NK-92 (cell line): ENCODE results near the gene ZDHHC9.

Source experiments
- DNase-seq: peaks from one replicate; lab custom pipeline; 2025; ENCODE audit not compliant: unreplicated experiment; lab: John Stamatoyannopoulos, UW

The ZDHHC9 gene

DNA sequence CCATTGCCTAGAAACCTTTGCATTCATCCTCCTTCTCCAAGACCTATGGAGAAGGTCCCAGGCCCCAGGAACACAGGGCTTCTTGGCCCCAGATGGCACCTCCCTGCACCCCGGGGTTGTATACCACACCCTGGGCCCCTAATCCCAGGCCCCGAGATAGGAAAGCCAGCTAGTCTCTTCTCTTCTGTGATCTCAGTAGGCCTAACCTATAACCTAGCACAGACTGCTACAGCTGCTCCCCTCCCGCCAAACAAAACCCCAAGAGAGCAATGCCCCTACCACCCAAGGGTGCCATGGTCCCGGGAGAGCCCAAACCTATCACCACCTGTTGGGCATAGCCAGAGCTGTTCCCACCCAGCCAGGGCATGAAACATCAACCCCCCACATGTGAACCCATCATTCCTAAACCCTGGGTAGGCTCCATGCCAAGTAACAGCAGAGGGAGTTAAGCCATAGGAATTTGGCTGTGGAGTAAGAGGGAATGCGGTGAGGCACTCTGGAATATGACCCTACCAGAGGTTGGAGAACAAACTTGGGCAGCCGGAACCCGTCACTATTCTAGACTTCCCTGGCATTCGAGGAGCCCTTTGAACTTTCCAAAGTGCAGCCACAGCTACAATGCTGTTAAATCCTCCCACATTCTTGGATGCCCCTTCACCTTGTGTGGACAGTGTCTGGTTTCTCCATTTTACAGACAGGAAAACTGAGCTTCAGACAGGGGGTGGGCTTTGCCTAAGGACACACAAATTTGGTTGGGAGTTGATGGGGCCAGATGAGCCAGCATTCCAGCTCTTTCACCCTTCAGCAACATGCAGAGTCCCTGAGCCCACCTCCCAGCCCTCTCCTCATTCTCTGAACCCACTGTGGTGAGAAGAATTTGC lies 74.9 kb downstream of the ZDHHC9 start:
- no peak for DNase-seq

DNA sequence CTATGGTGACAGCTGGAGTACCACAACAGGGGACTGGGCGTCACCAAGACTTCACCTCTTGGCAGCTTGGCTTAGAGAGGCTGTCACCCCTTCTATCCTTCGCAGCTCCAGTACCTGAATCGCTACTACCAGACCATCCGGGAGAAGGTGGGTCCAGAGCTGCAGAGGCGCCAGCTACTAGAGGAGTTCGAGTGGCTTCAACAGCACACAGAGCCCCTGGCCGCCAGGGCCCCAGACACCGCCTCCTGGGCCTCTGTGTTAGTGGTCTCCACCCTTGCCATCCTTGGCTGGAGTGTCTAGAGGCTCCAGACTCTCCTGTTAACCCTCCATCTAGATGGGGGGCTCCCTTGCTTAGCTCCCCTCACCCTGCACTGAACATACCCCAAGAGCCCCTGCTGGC lies 75.5 kb downstream of the ZDHHC9 start:
- DNase-seq: no peak

DNA sequence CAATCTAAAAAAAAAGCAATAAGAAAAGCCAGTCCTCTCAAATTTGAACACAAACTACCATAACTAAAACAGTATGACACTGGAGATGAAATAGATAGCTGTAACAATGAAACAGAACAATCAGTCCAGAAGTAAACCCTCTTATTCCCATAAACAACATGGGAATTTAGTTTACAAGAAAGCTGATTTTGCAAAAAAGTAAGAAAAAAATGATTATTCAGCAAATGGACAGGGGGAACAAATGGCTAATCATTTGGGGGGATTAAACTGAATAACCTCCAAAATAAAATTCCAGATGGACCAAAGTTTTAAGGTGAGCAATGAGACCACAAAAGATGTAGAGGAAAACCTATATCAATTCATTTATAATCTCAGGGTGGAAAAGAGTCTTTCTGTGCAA lies 80.0 kb downstream of the ZDHHC9 start:
- DNase-seq: no peak

DNA sequence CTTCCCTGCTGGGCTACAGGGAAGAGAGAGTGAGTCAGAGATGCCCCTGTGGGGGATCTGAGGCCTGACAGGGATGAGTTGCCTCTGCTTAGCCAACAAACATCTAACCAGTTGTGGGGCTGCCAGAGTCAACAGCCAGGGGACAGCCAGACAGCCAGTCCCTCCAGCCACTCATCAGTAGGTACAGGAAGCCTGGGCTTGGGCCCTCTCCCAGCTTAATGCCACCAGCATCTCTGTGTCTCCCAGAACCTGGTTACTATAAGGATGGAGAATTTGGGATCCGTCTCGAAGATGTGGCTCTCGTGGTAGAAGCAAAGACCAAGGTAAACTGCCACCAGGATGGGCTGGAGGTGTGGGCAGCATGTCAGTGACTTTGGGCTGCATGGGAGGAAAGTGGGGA lies 81.2 kb downstream of the ZDHHC9 start:
- DNase-seq: no peak

DNA sequence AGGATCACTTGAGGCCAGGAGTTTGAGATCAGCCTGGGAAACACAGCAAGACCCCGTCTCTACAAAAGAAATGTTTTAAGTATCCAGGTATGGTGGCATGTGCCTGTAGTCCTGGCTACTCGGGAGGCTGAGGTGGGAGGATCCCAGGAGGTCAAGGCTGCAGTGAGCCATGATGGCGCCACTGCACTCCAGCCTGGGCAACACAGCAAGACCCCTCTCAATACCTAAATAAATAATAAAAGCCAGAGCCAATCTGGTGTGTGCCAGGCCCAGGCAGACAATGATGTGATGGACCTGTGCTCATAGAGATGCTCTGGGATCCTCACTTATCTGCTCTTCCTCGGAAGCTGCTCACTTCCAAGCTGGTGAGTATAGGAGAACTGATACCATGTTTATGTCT lies 82.1 kb downstream of the ZDHHC9 start:
- DNase-seq: no peak

DNA sequence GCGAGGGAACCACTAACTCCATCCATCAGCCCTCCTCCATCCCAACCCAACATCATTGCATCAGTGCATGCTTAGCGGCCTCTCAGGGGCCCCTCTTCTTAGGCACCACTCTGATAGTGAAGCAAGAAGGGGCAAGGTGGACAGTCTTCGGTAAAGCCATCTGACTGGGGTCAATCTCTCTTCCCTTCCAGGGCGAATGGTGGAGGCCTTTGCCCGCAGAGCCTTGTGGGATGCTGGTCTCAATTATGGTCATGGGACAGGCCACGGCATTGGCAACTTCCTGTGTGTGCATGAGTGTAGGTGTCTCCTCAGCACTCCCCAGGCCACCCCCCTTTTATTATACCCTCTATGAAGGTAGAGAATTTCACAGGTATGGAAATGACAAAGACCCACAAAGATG lies 82.7 kb downstream of the ZDHHC9 start:
- DNase-seq: no peak

DNA sequence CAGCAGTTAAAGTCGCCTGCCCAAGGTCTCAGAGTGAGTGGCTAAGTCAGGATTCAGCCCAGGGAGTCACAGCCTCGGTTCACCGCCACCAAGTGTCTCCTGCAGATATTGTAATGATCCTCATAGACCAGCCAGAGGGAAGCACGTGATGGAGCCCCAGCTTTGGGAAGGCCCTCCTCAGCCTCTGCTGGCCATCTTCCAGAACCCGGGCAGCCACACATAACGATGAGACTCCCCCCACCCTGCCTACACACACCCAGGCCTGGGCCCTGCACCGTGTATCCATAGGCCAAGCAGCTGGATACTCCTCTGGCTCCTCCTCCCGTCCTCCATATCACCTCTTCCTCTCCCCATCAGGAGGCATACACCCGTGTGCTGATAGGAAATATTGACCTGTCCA lies 83.5 kb downstream of the ZDHHC9 start:
- no peak for DNase-seq

DNA sequence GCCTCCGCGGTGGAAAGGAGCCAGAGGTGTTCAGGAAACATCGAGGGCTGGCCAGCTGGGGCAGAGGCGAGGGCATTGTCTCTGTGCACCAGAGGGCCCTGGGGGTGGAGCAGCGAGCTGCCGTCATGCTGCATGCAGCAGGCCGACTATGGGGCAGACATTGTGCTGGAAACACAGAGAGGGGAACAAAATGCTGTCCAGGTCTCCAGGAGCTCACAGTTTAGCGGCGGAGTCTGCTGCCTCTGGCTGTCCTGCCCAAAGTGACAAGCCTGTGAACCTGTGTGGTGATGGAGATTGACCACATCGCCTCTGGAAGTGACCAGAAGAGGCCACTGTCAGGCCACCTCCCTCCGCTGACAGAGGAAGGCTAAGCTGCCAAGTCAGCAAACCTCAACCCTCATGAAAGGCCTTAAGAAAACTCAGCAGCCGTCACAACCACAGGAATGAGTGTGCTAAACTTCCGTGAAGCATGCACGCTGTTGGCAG lies 84.1 kb downstream of the ZDHHC9 start:
- no peak for DNase-seq

DNA sequence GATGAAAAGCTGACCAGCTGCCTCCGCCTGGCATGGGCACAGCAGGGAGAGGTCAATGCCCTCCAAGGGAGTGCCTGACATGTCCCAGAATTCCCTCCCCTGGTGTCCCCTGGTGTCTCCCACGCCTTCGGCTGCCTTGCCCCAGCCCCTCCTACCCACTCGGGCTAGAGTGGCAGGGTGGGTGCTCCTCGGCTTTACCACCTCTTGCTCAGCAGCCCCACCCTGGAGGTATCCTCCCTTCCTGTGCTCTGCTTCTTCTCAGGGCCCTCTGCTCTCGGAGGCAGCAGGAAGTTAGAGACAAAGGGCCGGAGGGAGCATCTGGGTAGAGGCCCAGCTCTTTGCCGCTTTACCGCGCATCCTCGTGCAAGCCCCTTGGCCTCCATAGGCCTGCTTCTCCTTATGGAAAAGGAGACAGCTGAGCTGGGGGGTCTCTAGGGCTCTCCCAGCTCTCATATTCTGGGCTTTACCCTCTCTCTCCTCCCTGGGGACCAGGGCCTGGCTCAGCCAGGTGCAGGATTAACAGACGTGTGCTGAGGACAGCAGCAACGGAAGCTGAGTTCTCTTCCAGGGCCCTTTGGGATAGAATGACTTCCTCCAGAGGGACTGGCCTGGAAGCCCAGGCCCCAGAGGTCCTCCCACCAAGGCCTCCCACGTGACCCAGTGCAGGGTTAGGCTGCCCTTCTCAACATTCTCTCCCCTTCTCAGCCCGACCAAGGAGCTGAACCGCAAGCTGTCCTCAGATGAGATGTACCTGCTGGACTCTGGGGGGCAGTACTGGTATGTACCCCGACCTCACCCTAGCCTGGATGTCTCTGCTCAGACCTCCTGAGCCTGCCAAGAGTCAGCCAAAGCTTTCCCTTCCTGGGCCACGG lies 87.7 kb downstream of the ZDHHC9 start:
- DNase-seq: no peak

DNA sequence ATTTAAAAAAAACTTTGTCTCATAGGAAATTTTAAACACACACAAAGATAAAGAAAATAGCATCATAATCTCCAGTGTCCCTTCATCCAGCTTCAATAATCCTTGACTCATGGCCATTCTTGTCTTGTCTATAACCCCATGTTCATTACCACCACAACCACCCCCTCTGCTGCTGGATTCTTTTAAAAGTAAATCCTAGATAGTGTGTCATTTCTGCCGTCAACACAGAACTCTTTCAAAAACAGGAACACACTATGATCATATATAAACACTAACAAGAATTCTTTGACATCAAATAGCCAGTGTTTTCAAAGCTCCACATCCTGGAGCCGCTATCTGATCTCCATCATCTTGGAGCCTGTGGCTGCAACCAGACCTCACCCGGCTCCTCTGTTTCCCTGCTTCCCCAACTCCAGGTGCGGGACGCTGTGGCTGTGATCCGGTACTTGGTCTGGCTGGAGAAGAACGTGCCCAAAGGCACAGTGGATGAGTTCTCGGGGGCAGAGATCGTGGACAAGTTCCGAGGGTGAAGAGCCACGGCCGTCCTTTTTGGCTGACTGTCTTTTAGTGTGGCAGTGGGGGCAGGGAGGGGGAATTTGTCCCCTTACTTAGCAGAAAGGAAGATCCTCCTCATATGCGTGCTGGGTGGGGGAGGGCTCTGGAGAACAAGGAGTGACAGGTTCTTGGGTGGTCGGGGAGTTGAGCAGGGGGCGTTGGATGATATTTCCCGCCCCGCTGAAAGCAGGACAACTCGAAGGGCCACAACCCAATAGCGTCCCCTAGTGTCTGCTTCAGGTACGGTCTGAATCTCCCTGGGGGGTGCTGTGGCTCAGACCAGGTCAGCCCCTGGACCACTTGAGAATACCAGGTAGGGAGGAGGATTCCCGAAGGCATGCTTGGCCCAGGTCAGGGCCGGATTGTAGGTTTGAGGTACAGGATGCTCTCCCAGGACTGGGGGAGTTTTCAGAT lies 89.3 kb downstream of the ZDHHC9 start:
- DNase-seq: no peak
